GM21825 (cell line): ENCODE measurements around the gene ZNRF3.

Source experiments
- ATAC-seq: cut with Tn5 transposase; IDR thresholded peaks from one replicate; pipeline ENCODE4 v1.9.1; 2021; ENCODE audit warnings: mild to moderate bottlenecking, moderate library complexity; ENCODE audit not compliant: unreplicated experiment

ZNRF3 gene

DNA sequence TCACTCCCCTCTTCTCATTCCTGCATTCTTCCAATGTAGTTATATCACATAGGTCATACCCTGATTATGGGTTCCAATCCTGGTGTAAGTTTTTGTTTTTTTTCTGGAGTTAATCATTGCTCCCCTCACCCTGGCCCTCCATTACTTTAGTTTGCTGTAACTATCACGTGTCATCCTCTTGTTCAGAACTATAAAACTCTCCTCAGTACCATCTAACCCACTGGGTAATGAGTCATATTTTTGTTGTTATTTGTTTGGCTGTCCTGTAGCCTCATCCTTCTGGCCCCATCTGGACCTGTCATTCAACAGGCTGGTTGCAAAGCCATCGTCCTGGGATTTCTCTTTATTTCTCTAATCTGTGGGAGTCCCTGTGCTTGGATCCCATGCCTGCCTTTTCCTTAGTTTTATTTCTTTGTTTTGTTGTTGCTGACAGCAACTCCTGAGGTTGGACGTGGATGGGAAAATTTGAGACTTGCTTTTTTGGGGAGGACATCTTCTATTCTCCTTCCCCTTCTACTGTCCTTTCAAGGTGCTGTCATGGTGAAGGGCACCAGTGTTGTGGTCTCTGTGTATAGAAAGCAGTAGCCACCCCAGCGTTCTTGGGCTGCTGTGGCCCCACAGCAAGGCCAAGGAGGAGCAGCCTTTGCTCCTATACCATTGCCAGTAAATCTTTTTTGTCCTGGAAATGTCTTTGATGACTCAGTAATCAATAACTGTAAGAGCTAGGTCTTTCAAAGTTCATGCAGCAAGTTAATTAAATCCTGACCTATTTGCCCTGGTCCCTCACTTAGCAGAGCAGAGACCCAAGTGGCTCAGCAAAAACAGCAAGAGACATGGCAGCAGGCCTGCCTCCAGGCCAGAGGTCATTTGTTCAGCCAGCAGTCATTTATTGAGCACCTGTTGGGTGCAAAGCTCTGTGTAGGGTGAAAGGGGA is 95.8 kb downstream of the ZNRF3 start:
- no peak for ATAC-seq

DNA sequence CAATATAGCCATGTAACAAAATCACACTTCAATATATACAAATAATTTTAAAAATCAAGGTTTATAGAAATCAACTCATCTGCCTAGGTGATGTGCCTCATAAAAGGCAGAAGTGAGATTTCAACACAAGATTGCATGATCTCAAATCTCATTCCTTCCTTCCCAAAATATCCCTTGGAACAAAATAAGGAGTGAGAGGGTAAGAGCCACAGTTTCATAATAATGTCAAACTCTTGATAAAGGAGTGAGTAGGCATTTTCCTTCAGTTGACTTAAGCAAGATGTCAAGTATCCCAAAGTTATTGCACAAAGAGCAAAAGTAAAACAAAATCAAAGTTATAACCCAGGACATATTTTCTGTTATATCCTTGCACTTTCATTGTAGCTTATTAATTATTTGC is 97.0 kb downstream of the ZNRF3 start:
- no peak for ATAC-seq

- ATAC-seq: no peak
These were observed 98.6 kb downstream of the ZNRF3 start for GRCh38 chr22:28981818-28982499.

- no peak for ATAC-seq
These were observed 99.8 kb downstream of the ZNRF3 start for GRCh38 chr22:28983190-28983589.

DNA sequence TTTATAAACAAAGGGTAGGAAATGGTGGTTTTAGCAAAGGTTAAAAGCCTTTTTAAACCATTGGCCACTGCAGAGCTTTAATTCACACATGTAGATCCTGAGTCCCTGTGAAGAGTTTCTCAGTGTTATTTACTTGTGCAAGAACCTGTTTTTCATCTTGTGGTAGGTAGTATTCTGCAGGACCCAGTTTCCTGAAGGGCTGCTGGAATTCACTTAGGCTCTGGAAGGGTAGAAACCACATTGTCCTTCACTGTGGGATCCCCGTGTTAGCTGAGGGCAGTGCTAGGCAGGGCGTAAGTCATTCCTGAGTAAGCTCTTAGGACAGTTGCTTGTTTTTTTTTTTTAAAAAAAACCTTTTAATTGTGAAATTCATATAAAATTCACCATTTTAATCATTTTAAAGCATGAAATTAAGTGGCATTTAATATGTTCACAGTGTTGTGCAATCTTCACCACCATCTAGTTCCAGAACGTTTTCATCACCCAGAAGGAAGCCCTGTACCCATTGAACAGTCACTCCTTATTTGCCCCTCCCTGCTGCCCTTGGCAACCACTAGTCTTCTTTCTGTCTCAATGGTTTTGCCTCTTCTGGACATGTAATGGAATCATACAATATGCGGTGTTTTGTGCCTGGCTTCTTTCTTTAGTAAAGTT is 100.5 kb downstream of the ZNRF3 start:
- no peak for ATAC-seq

DNA sequence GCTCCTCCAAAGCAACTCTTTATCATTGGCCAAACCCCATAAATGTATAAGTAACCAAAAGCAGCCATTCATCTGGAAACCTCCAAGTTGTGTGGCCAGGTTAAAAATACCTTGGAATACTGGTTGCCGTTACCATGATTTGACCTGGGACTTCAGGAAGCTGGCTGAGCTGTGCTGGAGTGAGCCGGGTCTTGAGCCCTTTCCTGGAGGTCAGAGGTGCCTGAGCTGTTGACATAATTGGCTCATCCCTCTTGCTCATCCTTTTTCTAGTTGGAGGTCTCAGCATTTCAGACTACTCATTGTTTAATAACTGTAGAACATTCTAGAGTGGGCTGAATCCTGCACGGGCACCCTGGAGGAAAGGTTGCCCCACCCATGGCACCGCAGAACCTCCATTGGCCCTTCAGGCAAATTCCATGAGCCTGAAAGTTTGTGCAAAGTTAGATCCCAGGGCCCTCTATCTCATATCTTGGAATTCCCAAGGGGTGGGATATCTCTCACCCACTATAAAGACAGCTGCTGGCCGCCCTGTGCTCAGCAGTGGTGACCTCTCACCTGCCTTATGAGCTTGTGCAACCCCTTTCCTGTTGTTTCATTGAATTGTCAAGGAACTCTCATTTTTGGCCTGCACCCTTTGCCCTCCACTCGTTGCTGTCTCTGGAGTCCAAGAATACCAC is 101.2 kb downstream of the ZNRF3 start:
- ATAC-seq: no peak

DNA sequence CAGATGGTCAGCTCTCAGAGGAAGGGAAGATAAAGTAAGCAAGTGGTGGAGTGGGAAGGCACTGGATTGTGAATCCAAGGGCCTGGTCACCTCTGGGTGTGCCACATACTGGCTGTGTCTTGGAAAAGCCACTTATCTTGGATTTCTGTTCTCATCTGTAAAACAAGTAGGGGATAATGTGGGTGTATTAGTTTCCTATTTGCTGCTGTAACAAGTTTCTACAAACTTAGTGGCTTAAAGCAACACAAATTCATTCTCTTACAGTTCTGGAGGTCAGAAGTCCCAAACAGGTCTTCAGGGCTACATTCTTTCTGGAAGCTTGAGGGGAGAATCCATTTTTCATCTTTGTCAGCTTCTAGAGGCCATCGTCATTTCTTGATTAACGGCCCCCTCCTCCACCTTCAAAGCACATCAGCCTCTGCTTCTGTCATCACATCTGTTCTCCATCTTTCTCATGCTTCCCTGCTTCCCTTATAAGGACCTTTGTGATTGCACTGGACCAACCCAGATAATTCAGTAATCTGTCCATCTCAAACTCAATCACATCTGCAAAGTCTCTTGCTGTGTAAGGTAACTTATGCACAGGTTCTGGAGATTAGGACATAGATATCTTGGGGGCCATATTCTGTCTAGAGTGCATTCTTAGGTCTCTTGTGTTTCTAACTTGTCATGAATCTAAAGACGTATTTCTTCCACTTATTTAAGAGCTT is 102.4 kb downstream of the ZNRF3 start:
- ATAC-seq: no peak

DNA sequence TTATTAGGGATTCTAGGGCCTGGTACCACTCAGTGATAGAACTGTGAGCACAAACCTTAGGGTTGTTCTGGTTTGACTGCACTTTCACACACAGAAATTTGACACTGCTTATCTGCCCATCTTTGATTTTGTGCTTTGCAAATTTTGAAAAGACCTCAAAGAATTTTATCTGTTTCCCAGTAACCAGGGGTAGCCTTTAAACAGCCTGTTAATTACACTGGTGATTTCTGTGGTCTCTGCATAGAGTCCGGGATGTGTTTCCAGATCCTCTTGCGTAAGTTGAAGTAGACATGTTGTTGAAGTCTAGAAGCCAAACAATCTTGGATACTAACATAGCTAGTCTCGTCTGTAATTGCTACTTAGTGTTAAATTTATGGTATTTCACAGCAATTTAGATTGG is 103.0 kb downstream of the ZNRF3 start:
- ATAC-seq: no peak

- no peak for ATAC-seq
These were observed 105.1 kb downstream of the ZNRF3 start for GRCh38 chr22:28988457-28988856.

GRCh38 chr22:28989035-28989464 is 105.7 kb downstream of the ZNRF3 start:
- no peak for ATAC-seq

- ATAC-seq: no peak
These were observed 106.1 kb downstream of the ZNRF3 start for GRCh38 chr22:28989484-28989883.

GRCh38 chr22:28989912-28990311 is 106.5 kb downstream of the ZNRF3 start:
- ATAC-seq: no peak

DNA sequence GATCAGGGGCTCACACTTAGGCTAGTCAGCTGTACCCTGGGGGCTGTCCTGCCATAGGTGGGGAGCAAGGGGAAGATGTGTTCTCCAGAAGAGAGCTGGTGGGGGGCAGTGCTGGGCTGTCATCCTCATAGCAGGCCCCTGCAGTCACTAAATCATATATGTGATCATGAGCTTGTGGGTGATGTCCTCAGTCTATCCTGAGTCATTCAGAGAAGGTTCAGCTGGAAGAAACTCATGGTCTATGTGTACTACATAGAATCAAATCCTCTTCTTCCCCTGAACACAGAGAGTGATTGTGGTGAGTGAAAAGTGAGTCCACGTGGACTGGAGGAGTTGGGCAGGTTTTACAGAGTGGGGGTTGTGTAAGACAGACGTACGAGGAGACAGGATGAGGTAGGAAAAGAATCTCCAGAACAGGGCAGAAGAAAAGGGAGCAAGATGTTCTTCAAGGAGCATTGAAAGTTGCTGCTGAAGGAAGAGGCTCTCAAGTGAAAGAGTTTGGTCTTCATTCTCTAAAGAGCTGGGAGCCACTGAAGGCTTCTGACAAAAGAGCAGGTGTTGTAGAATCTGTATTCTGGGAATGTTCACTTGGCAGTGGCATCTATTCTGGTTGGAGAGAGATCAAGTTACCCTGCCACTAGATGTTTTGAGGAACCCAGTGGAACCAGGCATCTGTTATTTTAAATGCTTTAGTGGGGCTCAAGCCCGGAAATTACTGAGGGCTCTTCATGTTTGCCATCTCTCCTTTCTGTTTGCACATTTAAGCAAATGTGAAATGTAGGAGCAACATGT is 109.4 kb downstream of the ZNRF3 start:
- no peak for ATAC-seq

DNA sequence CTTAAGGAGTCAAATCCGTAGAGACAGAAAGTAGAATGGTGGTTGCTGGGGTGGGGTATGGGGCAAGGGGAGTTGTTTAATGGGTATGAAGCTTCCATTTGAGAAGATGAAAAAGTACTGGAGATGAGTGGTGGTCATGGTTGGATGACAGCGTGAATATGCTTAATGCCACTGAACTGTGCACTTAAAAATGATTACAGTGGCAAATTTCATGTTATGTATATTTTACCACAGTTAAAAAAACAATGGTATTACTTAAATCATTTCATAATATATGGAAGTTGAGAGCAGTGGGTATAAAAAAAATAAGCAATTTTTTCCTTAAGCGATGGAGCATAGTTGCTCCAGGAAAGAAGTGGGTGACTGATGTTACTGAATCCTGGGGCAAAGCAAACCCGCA is 111.2 kb downstream of the ZNRF3 start:
- no peak for ATAC-seq

- ATAC-seq: no peak
These were observed 112.2 kb downstream of the ZNRF3 start for GRCh38 chr22:28995551-28995950.

- no peak for ATAC-seq
These were observed 114.0 kb downstream of the ZNRF3 start for GRCh38 chr22:28997342-28997741.

DNA sequence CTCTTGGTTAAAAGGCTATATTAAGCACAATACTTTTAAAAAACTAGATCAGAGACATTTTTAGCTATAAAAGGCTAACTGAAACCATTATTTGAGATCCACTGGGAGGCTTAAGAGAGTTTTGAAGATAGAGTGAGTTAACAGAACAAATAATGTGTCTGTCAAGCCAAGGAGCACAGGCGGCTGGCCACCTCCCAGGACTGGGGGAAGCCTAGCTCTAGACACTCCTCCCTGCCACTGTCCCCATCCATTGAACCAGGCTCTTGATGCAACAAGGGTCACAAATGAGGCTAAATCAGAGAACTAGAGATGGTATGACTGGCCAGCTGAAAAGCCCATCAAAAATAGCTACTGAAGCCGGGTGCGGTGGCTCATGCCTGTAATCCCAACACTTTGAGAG is 115.3 kb downstream of the ZNRF3 start:
- ATAC-seq: no peak

DNA sequence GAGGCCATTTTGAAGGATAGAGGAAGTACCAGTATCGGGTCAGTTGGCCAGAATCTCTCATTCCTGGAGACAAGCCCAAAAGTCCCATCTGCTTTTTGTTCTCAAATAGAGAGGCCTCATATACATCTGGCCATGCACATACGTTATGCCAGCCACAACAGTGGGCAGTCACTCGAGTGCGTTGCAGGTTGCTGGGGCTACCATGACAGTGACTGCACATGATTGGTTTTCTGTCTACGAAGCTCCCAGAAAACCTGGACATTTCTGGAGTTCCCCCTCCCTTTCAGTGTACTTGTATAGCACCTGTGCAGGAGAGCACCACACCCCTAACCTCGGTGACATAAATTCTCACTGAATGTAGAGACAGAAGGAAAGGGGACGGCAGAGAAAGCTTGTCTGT is 116.1 kb downstream of the ZNRF3 start:
- ATAC-seq: no peak

DNA sequence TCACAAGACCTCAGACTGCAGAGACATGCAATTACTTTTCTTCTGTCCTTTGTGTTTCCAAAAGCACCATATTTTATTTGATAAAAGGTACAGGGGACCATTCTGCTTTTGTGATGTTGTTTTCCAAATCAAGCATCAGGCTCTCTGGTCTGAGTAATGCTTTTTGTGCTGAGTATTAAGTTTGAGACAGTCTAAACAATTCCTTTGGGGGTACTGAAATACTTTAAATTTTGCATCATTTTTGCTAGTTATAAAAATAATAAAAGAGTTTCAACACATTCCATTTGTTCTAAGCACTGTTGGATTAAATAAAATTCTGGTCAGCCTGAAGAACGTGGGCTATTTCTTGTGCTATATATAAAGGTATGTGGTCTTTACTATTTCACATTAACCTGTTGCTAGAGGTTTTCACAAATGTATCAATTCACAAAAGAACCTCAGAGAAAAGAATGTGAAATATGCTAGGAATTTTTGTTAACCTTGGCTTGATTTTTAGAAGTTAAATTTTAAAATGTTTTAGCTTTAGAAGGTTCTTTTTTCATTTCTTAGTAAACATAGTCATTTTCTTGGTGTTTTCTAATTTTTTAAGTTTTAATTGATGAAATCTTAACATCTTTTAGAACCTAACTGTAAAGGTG is 116.7 kb downstream of the ZNRF3 start:
- ATAC-seq: no peak
